ENCODE measurements around the gene KLK11.

KLK11 gene

GRCh38 chr19:50978772-50979390, 47.5 kb downstream of the KLK11 start:
- Histone ChIP-seq H3K27ac (no peak overlapping the region), H3K9me3 (no peaks in the 10 kb centered on the region), H3K4me3 (no peak overlapping the region), H3K4me1 (no peaks in the 10 kb centered on the region), H3K36me3 (no peaks in the 10 kb centered on the region), H3K27me3 (peaks cover 0 to 39% of the 10 kb centered on the region in 2 donors)
- no peak for DNase-seq
- TF ChIP-seq, protein P1, sequence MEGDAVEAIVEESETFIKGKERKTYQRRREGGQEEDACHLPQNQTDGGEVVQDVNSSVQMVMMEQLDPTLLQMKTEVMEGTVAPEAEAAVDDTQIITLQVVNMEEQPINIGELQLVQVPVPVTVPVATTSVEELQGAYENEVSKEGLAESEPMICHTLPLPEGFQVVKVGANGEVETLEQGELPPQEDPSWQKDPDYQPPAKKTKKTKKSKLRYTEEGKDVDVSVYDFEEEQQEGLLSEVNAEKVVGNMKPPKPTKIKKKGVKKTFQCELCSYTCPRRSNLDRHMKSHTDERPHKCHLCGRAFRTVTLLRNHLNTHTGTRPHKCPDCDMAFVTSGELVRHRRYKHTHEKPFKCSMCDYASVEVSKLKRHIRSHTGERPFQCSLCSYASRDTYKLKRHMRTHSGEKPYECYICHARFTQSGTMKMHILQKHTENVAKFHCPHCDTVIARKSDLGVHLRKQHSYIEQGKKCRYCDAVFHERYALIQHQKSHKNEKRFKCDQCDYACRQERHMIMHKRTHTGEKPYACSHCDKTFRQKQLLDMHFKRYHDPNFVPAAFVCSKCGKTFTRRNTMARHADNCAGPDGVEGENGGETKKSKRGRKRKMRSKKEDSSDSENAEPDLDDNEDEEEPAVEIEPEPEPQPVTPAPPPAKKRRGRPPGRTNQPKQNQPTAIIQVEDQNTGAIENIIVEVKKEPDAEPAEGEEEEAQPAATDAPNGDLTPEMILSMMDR (IDR thresholded peaks at IDR 0.05), result no peak
- intact Hi-C loops (cut with DNase I; ENCODE audit: low total_unique reads), result no loop called here

GRCh38 chr19:50977626-50978025, 48.8 kb downstream of the KLK11 start:
- DNase-seq, result no peak
- intact Hi-C loops (cut with DNase I; ENCODE audit: low total_unique reads), result no loop called here
- Histone ChIP-seq H3K27ac (no peak overlapping the region), H3K27me3 (peaks cover 0 to 34% of the 10 kb centered on the region in 2 donors), H3K4me1 (no peaks in the 10 kb centered on the region), H3K36me3 (no peaks in the 10 kb centered on the region), H3K4me3 (no peak overlapping the region), H3K9me3 (no peaks in the 10 kb centered on the region)
- TF ChIP-seq, protein P1 (IDR thresholded peaks at IDR 0.05), result no peak

DNA sequence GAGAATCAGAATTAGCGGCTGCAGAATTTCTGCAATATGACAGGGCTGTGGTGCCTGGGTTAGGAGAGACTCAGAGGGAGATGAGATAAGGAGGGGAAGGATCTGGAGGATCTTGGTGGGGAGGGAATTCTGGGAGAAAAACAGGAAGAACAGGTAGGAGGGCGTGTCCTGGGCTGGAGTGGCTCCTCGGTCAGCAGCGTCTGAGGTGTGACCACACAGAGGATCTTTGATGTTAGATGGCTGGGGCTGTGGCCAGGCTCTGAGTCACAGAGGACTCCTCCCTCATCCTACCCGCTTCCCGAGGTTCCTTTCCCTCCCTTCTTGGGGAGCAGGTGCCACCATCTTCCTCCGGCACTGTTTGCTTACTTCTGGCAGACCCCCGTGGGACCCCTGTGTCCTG, 50.6 kb downstream of the KLK11 start:
- intact Hi-C loops (cut with DNase I; ENCODE audit: low total_unique reads), result no loop called here
- Histone ChIP-seq H3K4me3 (no peak overlapping the region), H3K4me1 (no peaks in the 10 kb centered on the region), H3K27me3 (peaks cover 0 to 26% of the 10 kb centered on the region in 2 donors), H3K27ac (no peak overlapping the region), H3K36me3 (no peaks in the 10 kb centered on the region), H3K9me3 (no peaks in the 10 kb centered on the region)
- TF ChIP-seq, protein P1 (IDR thresholded peaks at IDR 0.05), result no peak
- no peak for DNase-seq

GRCh38 chr19:50974702-50975556, 51.5 kb downstream of the KLK11 start:
- Histone ChIP-seq H3K9me3 (no peaks in the 10 kb centered on the region), H3K4me1 (no peaks in the 10 kb centered on the region), H3K27ac (no peak overlapping the region), H3K4me3 (no peak overlapping the region), H3K27me3 (peaks cover 0 to 19% of the 10 kb centered on the region in 2 donors), H3K36me3 (no peaks in the 10 kb centered on the region)
- DNase-seq, result no peak
- TF ChIP-seq, protein P1 (IDR thresholded peaks at IDR 0.05), result no peak
- intact Hi-C loops (cut with DNase I; ENCODE audit: low total_unique reads), result no loop called here

GRCh38 chr19:50972795-50973376, 53.5 kb downstream of the KLK11 start:
- intact Hi-C loops (cut with DNase I; ENCODE audit: low total_unique reads), result no loop called here
- DNase-seq, result no peak
- TF ChIP-seq, protein P1 (IDR thresholded peaks at IDR 0.05), result no peak
- Histone ChIP-seq H3K4me3 (no peak overlapping the region), H3K4me1 (no peaks in the 10 kb centered on the region), H3K27me3 (peaks cover 0 to 26% of the 10 kb centered on the region in 2 donors), H3K9me3 (no peaks in the 10 kb centered on the region), H3K36me3 (no peaks in the 10 kb centered on the region), H3K27ac (no peak overlapping the region)

Data from tibial artery (tissue), 4 donors.